GM12878 (cell line): Measurements from ENCODE around the gene RNF112. TPM values are rescaled to one million over a fixed set of nuclear protein-coding genes. Genes with fewer than 3 reads are reported as not detected.
A peak's percentile ranks its signal among the peaks of the same experiment; 100 is the strongest.

Source experiments
- ATAC-seq: fragments of 200-7000 bp; cut with Tn5 transposase; 3 replicates; pipeline ENCODE4 v1.9.1; 2020; ENCODE audit warnings: mild to moderate bottlenecking, moderate library complexity
- BruUV-seq: library from RNA; stranded (reverse); fragments of 400-500 nt; replicated peaks from 2 replicates; lab custom pipeline; 2021; lab: Mats Ljungman, UMichigan
- CTCF ChIA-PET: fragments of 300-600 bp; sonication (Branson Sonifier 250); formaldehyde crosslinking; extraction: SDS; loops from one replicate; lab custom pipeline; 2021; ENCODE audit warnings: inconsistent platforms; lab: Yijun Ruan, JAX
- POLR2A ChIA-PET: fragments of 350-600 bp; formaldehyde crosslinking; extraction: SDS; loops from one replicate; lab custom pipeline; 2021; ENCODE audit warnings: inconsistent platforms; lab: Charles Lee
- RAD21 ChIA-PET: fragments of 300-600 bp; sonication (Branson Sonifier 250); formaldehyde crosslinking; loops from one replicate; lab custom pipeline; 2023; ENCODE audit warnings: antibody characterized with exemption; ENCODE audit not compliant: unreplicated experiment; lab: Charles Lee
- SMC1A ChIA-PET: fragments of 300-600 bp; sonication (Branson Sonifier 250); formaldehyde crosslinking; loops from one replicate; lab custom pipeline; 2023; ENCODE audit not compliant: unreplicated experiment, uncharacterized antibody; lab: Charles Lee
- DNase-seq: peaks from one replicate; pipeline ENCODE4 v3.0.0-alpha.2; 2011; ENCODE audit warnings: low read depth, low spot score
- FAIRE-seq: peaks from 3 replicates; lab custom pipeline; 2011; peaks lifted over from hg19 to GRCh38; lab: Jason Lieb, UNC
- H2AFZ ChIP-seq: 2 replicates; pipeline ENCODE4 v1.6.0; 2011; ENCODE audit warnings: low read depth, low read length, control low read depth; ENCODE audit not compliant: control insufficient read depth
- H3K27ac ChIP-seq: 2 replicates; pipeline ENCODE4 v1.5.1; 2011; ENCODE audit warnings: control low read depth; ENCODE audit not compliant: control insufficient read depth, insufficient read depth
- H3K27me3 ChIP-seq, 2 experiments: replicated peaks in 1 of 2; 2 replicates each; pipeline versions ENCODE4 v1.6.0 to v1.6.1; 2011; ENCODE audit warnings: low read length in 1 of 2; ENCODE audit not compliant: control insufficient read depth in 2 of 2, insufficient read depth in 2 of 2
- H3K36me3 ChIP-seq, 2 experiments: 2 replicates each; pipeline ENCODE4 v1.5.1; 2011; ENCODE audit warnings: low read length in 1 of 2; ENCODE audit not compliant: control insufficient read depth in 2 of 2, insufficient read depth in 2 of 2
- H3K4me1 ChIP-seq: 2 replicates; pipeline ENCODE4 v1.6.1; 2011; ENCODE audit warnings: mild to moderate bottlenecking, low read length, moderate library complexity, mixed read lengths; ENCODE audit not compliant: control insufficient read depth, insufficient read depth
- H3K4me2 ChIP-seq: 2 replicates; pipeline ENCODE4 v1.6.0; 2011; ENCODE audit warnings: control low read depth; ENCODE audit not compliant: control insufficient read depth, insufficient read depth
- H3K4me3 ChIP-seq: fragments of 200-600 bp; sonication (generic); 2 replicates; pipeline ENCODE4 v1.5.1; 2016
- H3K79me2 ChIP-seq: 2 replicates; pipeline ENCODE4 v1.6.0; 2011; ENCODE audit warnings: low read length; ENCODE audit not compliant: control insufficient read depth, insufficient read depth
- H3K9ac ChIP-seq: 2 replicates; pipeline ENCODE4 v1.8.0; 2011; ENCODE audit warnings: low read length, control low read depth, mixed read lengths; ENCODE audit not compliant: control insufficient read depth, insufficient read depth
- H3K9me3 ChIP-seq: replicated peaks from 3 replicates; pipeline ENCODE4 v1.5.1; 2011; ENCODE audit warnings: mild to moderate bottlenecking, low read length; ENCODE audit not compliant: control insufficient read depth, insufficient read depth
- H4K20me1 ChIP-seq: 2 replicates; pipeline ENCODE4 v1.6.0; 2011; ENCODE audit not compliant: control insufficient read depth, insufficient read depth
- BHLHE40 ChIP-seq, 2 experiments: fragments of 450-650 bp in 1 of 2; IDR thresholded peaks; 2 replicates each; pipeline ENCODE4 v1.6.1; 2011 to 2017; ENCODE audit warnings: low read depth in 2 of 2, borderline replicate concordance in 1 of 2, improper control_type of control experiment in 1 of 2, low read length in 1 of 2, mild to moderate bottlenecking in 1 of 2
- CBX3 ChIP-seq: fragments of 200-600 bp; sonication (generic); IDR thresholded peaks from 2 replicates; pipeline ENCODE4 v1.6.1; 2016; ENCODE audit warnings: low read depth, borderline replicate concordance
- E2F4 ChIP-seq: IDR thresholded peaks from 2 replicates; pipeline ENCODE4 v1.6.1; 2012; ENCODE audit warnings: low read depth, low read length, improper control_type of control experiment
- MAX ChIP-seq: IDR thresholded peaks from 2 replicates; pipeline ENCODE4 v1.6.1; 2012; ENCODE audit warnings: low read depth, low read length, improper control_type of control experiment
- MEF2A ChIP-seq: IDR thresholded peaks from 2 replicates; pipeline ENCODE4 v1.6.1; 2011; ENCODE audit warnings: low read depth, mild to moderate bottlenecking, low read length, moderate library complexity; ENCODE audit not compliant: insufficient read depth
- NR2C2 ChIP-seq: IDR thresholded peaks from 2 replicates; pipeline ENCODE4 v1.6.1; 2011; ENCODE audit warnings: borderline replicate concordance, low read depth; ENCODE audit not compliant: control insufficient read depth, insufficient read length
- NR2F1 ChIP-seq: fragments of 450-650 bp; conservative IDR thresholded peaks from 2 replicates; pipeline ENCODE4 v1.6.1; 2017; ENCODE audit warnings: mild to moderate bottlenecking
- PAX5 ChIP-seq: IDR thresholded peaks from 2 replicates; pipeline ENCODE4 v1.6.1; 2011; ENCODE audit warnings: low read depth, low read length, borderline replicate concordance
- POLR2A ChIP-seq: IDR thresholded peaks from 2 replicates; pipeline ENCODE4 v1.6.1; 2011; ENCODE audit warnings: low read depth, mild to moderate bottlenecking, low read length
- RAD51 ChIP-seq: fragments of 450-650 bp; IDR thresholded peaks from 2 replicates; pipeline ENCODE4 v1.6.1; 2016; ENCODE audit warnings: moderate library complexity, mild to moderate bottlenecking, inconsistent platforms
- RCOR1 ChIP-seq: conservative IDR thresholded peaks from 2 replicates; pipeline ENCODE4 v1.6.1; 2012; ENCODE audit warnings: low read depth, low read length, improper control_type of control experiment
- RELB ChIP-seq: fragments of 450-650 bp; IDR thresholded peaks from 2 replicates; pipeline ENCODE4 v1.6.1; 2017; ENCODE audit warnings: low read depth, mild to moderate bottlenecking, moderate library complexity
- RUNX3 ChIP-seq: IDR thresholded peaks from 2 replicates; pipeline ENCODE4 v1.6.1; 2012; ENCODE audit warnings: low read length, inconsistent platforms
- SREBF2 ChIP-seq: IDR thresholded peaks from 2 replicates; pipeline ENCODE4 v1.6.1; 2012; ENCODE audit warnings: mild to moderate bottlenecking, low read length
- STAT1 ChIP-seq: fragments of 450-650 bp; conservative IDR thresholded peaks from 2 replicates; pipeline ENCODE4 v1.6.1; 2014; ENCODE audit warnings: antibody characterized with exemption, mild to moderate bottlenecking
- USF1 ChIP-seq: IDR thresholded peaks from 2 replicates; pipeline ENCODE4 v1.6.1; 2011; ENCODE audit warnings: borderline replicate concordance, low read depth, mild to moderate bottlenecking, moderate library complexity, mixed read lengths, low read length; ENCODE audit not compliant: insufficient read depth; ENCODE audit errors: extremely low read length
- ZNF592 ChIP-seq: fragments of 450-650 bp; IDR thresholded peaks from 2 replicates; pipeline ENCODE4 v1.6.1; 2017; ENCODE audit warnings: mild to moderate bottlenecking, moderate library complexity
- ZNF622 ChIP-seq: fragments of 450-650 bp; IDR thresholded peaks from 2 replicates; pipeline ENCODE4 v1.6.1; 2017; ENCODE audit warnings: mild to moderate bottlenecking, inconsistent platforms
- WGBS: methylation state at CpG from one replicate; pipeline ENCODE4 v1.1.6; 2016; ENCODE audit warnings: low lambda C conversion rate; ENCODE audit not compliant: insufficient replicate concordance, insufficient coverage; ENCODE audit errors: missing lambda C conversion rate; 5-methylcytosine and 5-hydroxymethylcytosine counted together
- in situ Hi-C: fragments of 300-500 bp; cut with MboI; formaldehyde crosslinking; loops from 9 replicates; pipeline ENCODE4 v1.14.3; 2018; ENCODE audit warnings: mixed read lengths
- intact Hi-C: fragments of 100-400 bp; cut with micrococcal nuclease; formaldehyde crosslinking; loops from one replicate; pipeline ENCODE4 v1.14.2; 2022; ENCODE audit not compliant: unreplicated experiment
- polyA plus RNA-seq, 11 experiments: library from polyadenylated mRNA; depleted of rRNA in 4 of 11; unstranded in 6 of 11; stranded (reverse) in 5 of 11; fragments of >200 nt; fragmentation: Nextera tagmentation in 4 of 11; fragmentation: Illumina TruSeq in 1 of 11; extraction: Ambion mirVana in 4 of 11; extraction: Trizol in 1 of 11; gene quantifications; 1 replicate in 1 of 11; 2 replicates in 10 of 11; pipeline versions ENCODE4 v1.2.1 to v1.2.3, GENCODE V29; 2011 to 2016; ENCODE audit warnings: inconsistent platforms in 2 of 11, missing spikeins in 2 of 11, low read depth in 1 of 11
- total RNA-seq, 4 experiments: library from RNA; depleted of rRNA in 3 of 4; stranded (reverse); fragments of >200 nt in 3 of 4; fragmentation: Illumina TruSeq in 1 of 4; extraction: Trizol in 1 of 4; gene quantifications; 2 replicates each; pipeline versions ENCODE4 v1.2.1 to v1.2.3, GENCODE V29; 2013 to 2021

RNF112 gene
- total and polyA plus RNA-seq, 10 of the 15 experiments (the other 5 are each of a cell fraction or from before 2014, with no cell fraction given): not detected

GRCh38 chr17:19370493-19370960 lies 40.5 kb upstream of the RNF112 start:
- H3K4me3 ChIP-seq: no peak overlapping the region
- H3K27me3 ChIP-seq: no peaks in the 10 kb centered on the region
- H3K27ac ChIP-seq: no peak overlapping the region
- intact Hi-C loops (no loop called here), in situ Hi-C loops (no loop called here)
- H3K79me2 ChIP-seq: no peaks in the 10 kb centered on the region
- no peak overlapping the region for H2AFZ ChIP-seq
- no peak overlapping the region for H3K9ac ChIP-seq
- ATAC-seq: peak; percentile 82
- H3K36me3 ChIP-seq: no peaks in the 10 kb centered on the region
- ChIA-PET CTCF (no interaction called here), SMC1A (interaction anchor here (0.7 kb wide), 2 partner anchors 9 to 77 kb away, joined by 3 to 4 read pairs; no protein-coding TSS in a partner anchor), RAD21 (no interaction called here), POLR2A (no interaction called here)
- 0% methylated on average over 7 of the region's 7 CpGs for WGBS
- FAIRE-seq: no peak
- peaks cover 26% of the 10 kb centered on the region for H3K4me1 ChIP-seq
- no TSS peak for BruUV-seq
- no peak for DNase-seq
- H4K20me1 ChIP-seq: 0 out of 2 replicates have a peak, but pooled peaks cover 3% of the 10 kb centered on the region
- H3K9me3 ChIP-seq: no peaks in the 10 kb centered on the region
- H3K4me2 ChIP-seq: peak overlapping the region; percentile 63
- TF ChIP-seq ZNF592 (no peak), SREBF2 (no peak), PAX5 (no peak), POLR2A (0 out of 2 replicates have a peak, but pooled peaks have one; percentile 24), RUNX3 (peak; percentile 78), STAT1 (no peak), ZNF622 (no peak), USF1 (no peak), RAD51 (no peak), MAX (no peak), NR2C2 (no peak), E2F4 (no peak), MEF2A (no peak), NR2F1 (peak; percentile 68), RELB (no peak), RCOR1 (no peak), CBX3 (no peak), BHLHE40 (IDR thresholded peaks at IDR 0.05; ENCODE audit: borderline replicate concordance in 1 of 2, low read depth in 2 of 2, low read length in 1 of 2) (no peak)
